Mucosa of rectum (tissue), 2 donors: ENCODE data around the gene VPS13C.

Experiments
- H3K27ac ChIP-seq, 2 donors: one replicate each; pipeline ENCODE4 v1.7.0; 2013; ENCODE audit warnings: inconsistent platforms in 2 of 2, low read depth in 2 of 2, low read length in 2 of 2
- H3K27me3 ChIP-seq, 2 donors: one replicate each; pipeline ENCODE4 v1.7.0; 2013; ENCODE audit warnings: low read length in 2 of 2; ENCODE audit not compliant: control insufficient read depth in 2 of 2, insufficient read depth in 2 of 2
- H3K36me3 ChIP-seq, 2 donors: one replicate each; pipeline ENCODE4 v1.7.0; 2013; ENCODE audit warnings: low read length in 2 of 2; ENCODE audit not compliant: control insufficient read depth in 2 of 2, insufficient read depth in 2 of 2
- H3K4me1 ChIP-seq, 2 donors: one replicate each; pipeline ENCODE4 v1.7.0; 2013; ENCODE audit warnings: low read length in 2 of 2, mild to moderate bottlenecking in 1 of 2; ENCODE audit not compliant: control insufficient read depth in 2 of 2, insufficient read depth in 2 of 2
- H3K4me3 ChIP-seq, 2 donors: one replicate each; pipeline ENCODE4 v1.7.0; 2013; ENCODE audit warnings: low read length in 2 of 2
- H3K9ac ChIP-seq, 2 donors: one replicate each; pipeline ENCODE4 v1.7.0; 2013; ENCODE audit warnings: low read length in 2 of 2, low read depth in 1 of 2, mild to moderate bottlenecking in 1 of 2
- H3K9me3 ChIP-seq, 2 donors: one replicate each; pipeline ENCODE4 v1.7.0; 2013; ENCODE audit warnings: low read length in 2 of 2; ENCODE audit not compliant: control insufficient read depth in 2 of 2
- donor health status: healthy.
- donor health status: Normal muscosa, but diverticular disease.

Gene VPS13C

GRCh38 chr15:61997786-61998185 is 62.5 kb downstream of the VPS13C start:
- Histone ChIP-seq H3K4me1 (no peaks in the 10 kb centered on the region), H3K36me3 (peaks cover 0 to 17% of the 10 kb centered on the region in 2 donors), H3K27ac (no peak overlapping the region), H3K4me3 (no peak overlapping the region), H3K9ac (no peak overlapping the region), H3K27me3 (no peaks in the 10 kb centered on the region), H3K9me3 (no peaks in the 10 kb centered on the region)

GRCh38 chr15:61996056-61996635 is 64.1 kb downstream of the VPS13C start:
- H3K4me3 ChIP-seq: no peak overlapping the region
- no peak overlapping the region for H3K9ac ChIP-seq
- no peak overlapping the region for H3K27ac ChIP-seq
- H3K36me3 ChIP-seq: peaks cover 0 to 18% of the 10 kb centered on the region in 2 donors
- no peaks in the 10 kb centered on the region for H3K27me3 ChIP-seq
- H3K9me3 ChIP-seq: no peaks in the 10 kb centered on the region
- no peaks in the 10 kb centered on the region for H3K4me1 ChIP-seq

- Histone ChIP-seq H3K27me3 (no peaks in the 10 kb centered on the region), H3K4me1 (no peaks in the 10 kb centered on the region), H3K4me3 (no peak overlapping the region), H3K9ac (no peak overlapping the region), H3K9me3 (no peaks in the 10 kb centered on the region), H3K27ac (no peak overlapping the region), H3K36me3 (peaks cover 3 to 23% of the 10 kb centered on the region in 2 donors)
These were observed 66.0 kb downstream of the VPS13C start for GRCh38 chr15:61994216-61994615.

GRCh38 chr15:61992518-61992917 is 67.7 kb downstream of the VPS13C start:
- Histone ChIP-seq H3K27me3 (no peaks in the 10 kb centered on the region), H3K36me3 (peaks cover 5 to 18% of the 10 kb centered on the region in 2 donors), H3K27ac (no peak overlapping the region), H3K4me3 (no peak overlapping the region), H3K9me3 (no peaks in the 10 kb centered on the region), H3K4me1 (no peaks in the 10 kb centered on the region), H3K9ac (no peak overlapping the region)

- H3K4me1 ChIP-seq: no peaks in the 10 kb centered on the region
- no peaks in the 10 kb centered on the region for H3K9me3 ChIP-seq
- no peak overlapping the region for H3K27ac ChIP-seq
- no peak overlapping the region for H3K4me3 ChIP-seq
- H3K36me3 ChIP-seq: peaks cover 8 to 10% of the 10 kb centered on the region in 2 donors
- no peaks in the 10 kb centered on the region for H3K27me3 ChIP-seq
- no peak overlapping the region for H3K9ac ChIP-seq
These were observed 70.6 kb downstream of the VPS13C start for GRCh38 chr15:61989667-61990066.

- no peaks in the 10 kb centered on the region for H3K9me3 ChIP-seq
These were observed 72.4 kb downstream of the VPS13C start for GRCh38 chr15:61987824-61988223.

GRCh38 chr15:61983081-61983480 is 77.2 kb downstream of the VPS13C start:
- Histone ChIP-seq H3K27me3 (no peaks in the 10 kb centered on the region), H3K36me3 (peaks cover 30 to 45% of the 10 kb centered on the region in 2 donors), H3K4me1 (no peaks in the 10 kb centered on the region)

More at GRCh38 chr15:61987824-61988223, 72.4 kb downstream of the VPS13C start:
- Histone ChIP-seq H3K4me1 (no peaks in the 10 kb centered on the region), H3K36me3 (peaks cover 16 to 20% of the 10 kb centered on the region in 2 donors), H3K27me3 (no peaks in the 10 kb centered on the region), H3K9ac (no peak overlapping the region), H3K27ac (no peak overlapping the region), H3K4me3 (no peak overlapping the region)

GRCh38 chr15:61978225-61978624 is 82.0 kb downstream of the VPS13C start:
- Histone ChIP-seq H3K27me3 (no peaks in the 10 kb centered on the region), H3K9ac (no peak overlapping the region), H3K9me3 (no peaks in the 10 kb centered on the region), H3K27ac (no peak overlapping the region), H3K36me3 (peaks cover 31 to 32% of the 10 kb centered on the region in 2 donors), H3K4me1 (no peaks in the 10 kb centered on the region), H3K4me3 (no peak overlapping the region)

More at GRCh38 chr15:61983081-61983480, 77.2 kb downstream of the VPS13C start:
- Histone ChIP-seq H3K9me3 (no peaks in the 10 kb centered on the region), H3K9ac (no peak overlapping the region), H3K4me3 (no peak overlapping the region), H3K27ac (no peak overlapping the region)

GRCh38 chr15:61974759-61975158 is 85.5 kb downstream of the VPS13C start:
- Histone ChIP-seq H3K9ac (no peak overlapping the region), H3K4me1 (no peaks in the 10 kb centered on the region), H3K36me3 (peaks cover 32 to 37% of the 10 kb centered on the region in 2 donors), H3K4me3 (no peak overlapping the region), H3K27me3 (no peaks in the 10 kb centered on the region), H3K27ac (no peak overlapping the region), H3K9me3 (no peaks in the 10 kb centered on the region)

- no peak overlapping the region for H3K9ac ChIP-seq
- peaks cover 28 to 38% of the 10 kb centered on the region in 2 donors for H3K36me3 ChIP-seq
- no peak overlapping the region for H3K4me3 ChIP-seq
- no peaks in the 10 kb centered on the region for H3K27me3 ChIP-seq
- no peak overlapping the region for H3K27ac ChIP-seq
- no peaks in the 10 kb centered on the region for H3K4me1 ChIP-seq
- no peaks in the 10 kb centered on the region for H3K9me3 ChIP-seq
These were observed 86.1 kb downstream of the VPS13C start for GRCh38 chr15:61974118-61974517.
